GM23338 (cell line): Measurements from ENCODE around the gene PDGFRB.

Experiments used
- CTCF ChIP-seq, 2 experiments: fragments of 200-600 bp in 1 of 2; sonication (generic) in 1 of 2; conservative IDR thresholded peaks; 2 replicates each; pipeline versions ENCODE4 v1.5.1 to v1.6.1; 2016 to 2017; ENCODE audit warnings: antibody characterized with exemption in 2 of 2, low read depth in 2 of 2, mild to moderate bottlenecking in 2 of 2, moderate library complexity in 1 of 2
- ETS1 ChIP-seq: IDR thresholded peaks from 2 replicates; pipeline ENCODE4 v1.6.1; 2016; ENCODE audit warnings: antibody characterized with exemption
- EZH2phosphoT487 ChIP-seq: fragments of 200-600 bp; sonication (generic); IDR thresholded peaks from one replicate; pipeline ENCODE4 v1.8.1; 2018; ENCODE audit warnings: antibody characterized with exemption; ENCODE audit not compliant: unreplicated experiment
- JUNB ChIP-seq: IDR thresholded peaks from one replicate; pipeline ENCODE4 v1.6.1; 2016; ENCODE audit warnings: antibody characterized with exemption; ENCODE audit not compliant: unreplicated experiment
- POLR2AphosphoS5 ChIP-seq: IDR thresholded peaks from 2 replicates; pipeline ENCODE4 v1.6.1; 2016; ENCODE audit warnings: antibody characterized with exemption, low read depth
- REST ChIP-seq: IDR thresholded peaks from one replicate; pipeline ENCODE4 v1.6.1; 2018; ENCODE audit warnings: antibody characterized with exemption; ENCODE audit not compliant: unreplicated experiment
- STAT1 ChIP-seq: IDR thresholded peaks from one replicate; pipeline ENCODE4 v1.6.1; 2016; ENCODE audit warnings: antibody characterized with exemption; ENCODE audit not compliant: unreplicated experiment
- ZNF331 ChIP-seq: fragments of 250-450 bp; sonication (Bioruptor Pico); IDR thresholded peaks from 2 replicates; pipeline ENCODE4 v1.5.0; 2020; ENCODE audit warnings: low read depth, mild to moderate bottlenecking, moderate library complexity

GRCh38 chr5:150107909-150108447 is 47.7 kb downstream of the PDGFRB start:
- TF ChIP-seq REST: no peak
- no peak for TF ChIP-seq CTCF (conservative IDR thresholded peaks at IDR 0.05; ENCODE audit: low read depth in 2 of 2)
- TF ChIP-seq ETS1: no peak
- no peak for TF ChIP-seq EZH2phosphoT487
- no peak for TF ChIP-seq JUNB
- no peak for TF ChIP-seq ZNF331 (CRISPR knock-in tag)
- TF ChIP-seq POLR2AphosphoS5: no peak
- no peak for TF ChIP-seq STAT1
